Mesothelial cell of epicardium (in vitro differentiated cells): Measurements from ENCODE around the gene TRIO. TPM values are rescaled to one million over a fixed set of nuclear protein-coding genes. Genes with fewer than 3 reads are reported as not detected.

ENCODE experiments used
- DNase-seq, 2 experiments: peaks; one replicate each; pipeline ENCODE4 v3.0.0; 2021; ENCODE audit warnings: low spot score in 2 of 2; ENCODE audit not compliant: unreplicated experiment in 2 of 2
- H3K27ac Mint-ChIP-seq: 2 replicates; pipeline ENCODE4 v1.8.0; 2021; ENCODE audit warnings: mixed read lengths
- H3K27me3 Mint-ChIP-seq: 2 replicates; pipeline ENCODE4 v1.8.0; 2021; ENCODE audit warnings: low read depth, mixed read lengths
- H3K36me3 Mint-ChIP-seq: 2 replicates; pipeline ENCODE4 v1.8.0; 2021; ENCODE audit warnings: mixed read lengths
- H3K4me1 Mint-ChIP-seq: 2 replicates; pipeline ENCODE4 v1.8.0; 2021; ENCODE audit warnings: mixed read lengths
- H3K4me3 Mint-ChIP-seq: 2 replicates; pipeline ENCODE4 v1.8.0; 2021; ENCODE audit warnings: mild to moderate bottlenecking, moderate library complexity, mixed read lengths
- H3K9me3 Mint-ChIP-seq: 2 replicates; pipeline ENCODE4 v1.8.0; 2021; ENCODE audit warnings: mixed read lengths
- total RNA-seq: library from RNA; stranded (reverse); gene quantifications from 3 replicates; pipeline ENCODE4 v1.2.1, GENCODE V29; 2021
- TF ChIP-seq, protein P1 (sequence below): fragments of 200-600 bp; sonication (generic); IDR thresholded peaks from one replicate; pipeline ENCODE4 v1.5.0; 2021; ENCODE audit warnings: antibody characterized with exemption; ENCODE audit not compliant: unreplicated experiment

TRIO gene
- total RNA-seq, 1 donor from 2014 or later, result 209 TPM

DNA sequence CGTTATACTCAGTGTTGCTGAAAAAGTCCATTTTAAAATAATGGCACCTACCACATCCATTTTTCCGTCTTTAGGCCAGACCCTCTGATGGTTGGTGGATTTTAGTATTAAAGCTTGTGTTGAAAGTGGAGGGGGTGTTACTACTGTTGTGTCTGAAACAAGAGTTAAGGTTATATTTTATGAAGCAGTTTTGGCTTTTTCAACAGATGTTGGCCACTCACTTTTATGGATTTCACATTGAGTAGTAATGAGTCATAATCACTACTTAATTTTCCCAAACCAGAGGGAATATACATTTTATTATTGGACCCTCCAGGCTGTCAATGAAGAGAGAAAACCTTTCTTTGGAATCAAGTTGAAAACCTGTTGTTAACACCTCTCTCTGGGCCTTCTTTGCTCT lies 88.0 kb downstream of the TRIO start:
- no peak overlapping the region for H3K4me3 Mint-ChIP-seq
- peaks cover 16% of the 10 kb centered on the region for H3K4me1 Mint-ChIP-seq
- no peaks in the 10 kb centered on the region for H3K36me3 Mint-ChIP-seq

DNA sequence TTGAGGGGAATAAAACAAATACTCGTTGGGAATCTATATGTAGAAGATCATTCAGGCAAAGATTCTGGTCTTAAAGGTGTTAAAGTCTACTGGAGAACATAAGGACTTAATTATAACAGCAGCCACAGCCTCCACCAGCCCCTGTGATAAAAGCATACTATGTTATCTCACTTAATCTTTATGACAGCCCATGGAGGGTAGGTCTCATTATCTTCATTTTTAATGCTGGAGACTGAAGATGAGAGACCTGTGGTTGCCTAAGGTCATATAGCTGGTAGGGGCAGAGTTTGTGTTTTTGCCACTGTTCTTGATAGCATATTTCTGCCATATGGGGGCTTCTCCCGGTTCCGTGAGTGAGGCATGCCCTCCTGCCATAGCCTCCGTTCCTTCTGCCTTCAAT lies 88.7 kb downstream of the TRIO start:
- Mint-ChIP-seq H3K27me3 (no peaks in the 10 kb centered on the region), H3K27ac (no peak overlapping the region), H3K9me3 (no peaks in the 10 kb centered on the region), H3K36me3 (no peaks in the 10 kb centered on the region), H3K4me1 (peaks cover 12% of the 10 kb centered on the region), H3K4me3 (no peak overlapping the region)
- TF ChIP-seq, protein P1, sequence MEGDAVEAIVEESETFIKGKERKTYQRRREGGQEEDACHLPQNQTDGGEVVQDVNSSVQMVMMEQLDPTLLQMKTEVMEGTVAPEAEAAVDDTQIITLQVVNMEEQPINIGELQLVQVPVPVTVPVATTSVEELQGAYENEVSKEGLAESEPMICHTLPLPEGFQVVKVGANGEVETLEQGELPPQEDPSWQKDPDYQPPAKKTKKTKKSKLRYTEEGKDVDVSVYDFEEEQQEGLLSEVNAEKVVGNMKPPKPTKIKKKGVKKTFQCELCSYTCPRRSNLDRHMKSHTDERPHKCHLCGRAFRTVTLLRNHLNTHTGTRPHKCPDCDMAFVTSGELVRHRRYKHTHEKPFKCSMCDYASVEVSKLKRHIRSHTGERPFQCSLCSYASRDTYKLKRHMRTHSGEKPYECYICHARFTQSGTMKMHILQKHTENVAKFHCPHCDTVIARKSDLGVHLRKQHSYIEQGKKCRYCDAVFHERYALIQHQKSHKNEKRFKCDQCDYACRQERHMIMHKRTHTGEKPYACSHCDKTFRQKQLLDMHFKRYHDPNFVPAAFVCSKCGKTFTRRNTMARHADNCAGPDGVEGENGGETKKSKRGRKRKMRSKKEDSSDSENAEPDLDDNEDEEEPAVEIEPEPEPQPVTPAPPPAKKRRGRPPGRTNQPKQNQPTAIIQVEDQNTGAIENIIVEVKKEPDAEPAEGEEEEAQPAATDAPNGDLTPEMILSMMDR, result no peak
- no peak for DNase-seq

More for the DNA sequence above, 88.0 kb downstream of the TRIO start:
- TF ChIP-seq, protein P1, result no peak
- H3K27me3 Mint-ChIP-seq, result no peaks in the 10 kb centered on the region
- H3K9me3 Mint-ChIP-seq, result no peaks in the 10 kb centered on the region
- H3K27ac Mint-ChIP-seq, result no peak overlapping the region
- no peak for DNase-seq

DNA sequence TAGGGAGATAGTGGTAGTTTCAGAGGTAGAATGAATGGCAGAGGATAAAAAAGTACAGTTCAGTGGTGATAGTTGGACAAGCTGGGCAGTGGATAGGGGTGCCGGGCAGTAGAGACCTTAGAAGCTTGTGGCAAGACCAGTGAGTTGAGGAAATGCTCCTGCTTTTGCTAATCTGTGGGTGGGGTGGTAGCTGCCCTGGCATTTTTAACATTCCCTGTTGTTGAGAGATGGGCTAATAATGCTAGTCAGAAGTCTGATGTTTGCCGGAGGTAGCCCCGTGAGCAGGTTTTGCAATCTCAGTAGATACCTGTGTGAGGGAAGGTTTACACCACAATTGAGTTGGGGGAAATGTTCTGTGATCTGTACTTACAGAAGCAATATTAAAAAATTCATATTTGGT lies 91.1 kb downstream of the TRIO start:
- no peak for DNase-seq
- Mint-ChIP-seq H3K27ac (peak overlapping the region; percentile 0), H3K4me3 (no peak overlapping the region), H3K36me3 (no peaks in the 10 kb centered on the region), H3K9me3 (no peaks in the 10 kb centered on the region), H3K27me3 (no peaks in the 10 kb centered on the region), H3K4me1 (peaks cover 19% of the 10 kb centered on the region)
- TF ChIP-seq, protein P1, result no peak

DNA sequence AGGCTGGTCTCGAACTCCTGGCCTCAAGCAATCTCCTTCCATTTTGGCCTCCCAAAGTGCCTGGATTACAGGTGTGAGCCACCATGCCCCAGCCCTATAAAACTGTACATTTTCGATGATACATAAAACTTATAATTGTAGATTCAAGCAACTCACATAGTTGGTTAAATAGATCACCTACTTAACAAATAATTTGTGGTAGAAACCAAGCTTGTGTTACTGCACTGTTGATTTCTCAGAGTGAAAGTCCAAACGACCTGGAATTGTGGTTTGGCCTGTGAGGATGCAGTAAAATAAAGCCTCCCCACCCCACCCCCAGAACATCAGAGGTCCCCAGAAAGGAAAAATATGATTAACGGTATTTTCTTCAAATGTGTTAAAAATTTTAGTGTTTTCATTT lies 92.7 kb downstream of the TRIO start:
- H3K9me3 Mint-ChIP-seq, result no peaks in the 10 kb centered on the region
- H3K27ac Mint-ChIP-seq, result no peak overlapping the region
- DNase-seq, result no peak
- H3K27me3 Mint-ChIP-seq, result no peaks in the 10 kb centered on the region
- H3K4me1 Mint-ChIP-seq, result peaks cover 27% of the 10 kb centered on the region
- no peak overlapping the region for H3K4me3 Mint-ChIP-seq
- TF ChIP-seq, protein P1, result no peak
- no peaks in the 10 kb centered on the region for H3K36me3 Mint-ChIP-seq

DNA sequence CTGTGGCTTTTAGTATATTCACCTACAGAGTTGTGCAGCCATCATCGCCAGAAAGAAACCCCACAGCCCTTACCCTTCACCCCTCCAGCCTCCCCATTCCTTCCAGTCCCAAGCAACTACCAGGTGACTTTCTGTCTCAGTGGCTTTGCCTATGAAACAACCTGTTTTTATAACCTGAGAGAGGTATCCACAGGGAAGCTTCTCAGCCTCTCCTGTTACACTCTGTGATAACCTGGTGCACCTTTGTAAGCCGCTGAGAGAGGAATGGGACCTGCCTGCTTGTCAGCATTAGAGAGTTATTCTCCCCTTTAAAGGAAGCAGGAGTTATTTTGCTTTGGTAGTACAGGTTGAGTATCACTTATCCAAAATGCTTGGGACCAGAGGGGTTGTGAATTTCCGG lies 93.6 kb downstream of the TRIO start:
- Mint-ChIP-seq H3K9me3 (no peaks in the 10 kb centered on the region), H3K27ac (peak overlapping the region; percentile 51), H3K36me3 (no peaks in the 10 kb centered on the region), H3K4me3 (no peak overlapping the region), H3K27me3 (no peaks in the 10 kb centered on the region), H3K4me1 (peaks cover 25% of the 10 kb centered on the region)
- TF ChIP-seq, protein P1, result no peak
- DNase-seq, result no peak
